NCI-H460 (cell line): ENCODE measurements around the gene IGSF22. TPM values are rescaled to one million over a fixed set of nuclear protein-coding genes. Genes with fewer than 3 reads are reported as not detected.

Experiments used
- DNase-seq: peaks from one replicate; pipeline ENCODE4 v3.0.0-alpha.2; 2016; ENCODE audit warnings: low read depth; ENCODE audit errors: extremely low read depth
- polyA plus RNA-seq: library from polyadenylated mRNA; depleted of rRNA; stranded (reverse); fragments of >200 nt; gene quantifications from 2 replicates; pipeline ENCODE4 v1.2.3, GENCODE V29; 2014; cell fraction: nucleus; rRNA removed
- total RNA-seq: library from RNA; depleted of rRNA; stranded (reverse); fragments of >200 nt; shearing (Covaris generic); gene quantifications from 2 replicates; pipeline ENCODE4 v1.2.3, GENCODE V29; 2014; rRNA removed

The IGSF22 gene
- not detected in 2 replicates for total RNA-seq
- polyA plus RNA-seq = not detected in 2 replicates

GRCh38 chr11:18726040-18726439 is at the start of gene IGSF22:
TSS of gene IGSF22 (minus strand) at chr11:18726188. CDS start at chr11:18724236, 1,952 bp downstream.
- DNase-seq = no peak

- DNase-seq = no peak
Measured at GRCh38 chr11:18774801-18775200, 48.8 kb upstream of the IGSF22 start.

GRCh38 chr11:18773681-18774080 is 47.7 kb upstream of the IGSF22 start:
- no peak for DNase-seq

GRCh38 chr11:18773104-18773503 is 47.1 kb upstream of the IGSF22 start:
- DNase-seq = no peak

GRCh38 chr11:18772211-18772610 is 46.2 kb upstream of the IGSF22 start:
- no peak for DNase-seq

- DNase-seq = no peak
Measured at GRCh38 chr11:18771266-18772035, 45.5 kb upstream of the IGSF22 start.

GRCh38 chr11:18770479-18771125 is 44.6 kb upstream of the IGSF22 start:
- DNase-seq = no peak

GRCh38 chr11:18769802-18770456 is 43.9 kb upstream of the IGSF22 start:
- DNase-seq = no peak

GRCh38 chr11:18768978-18769377 is 43.0 kb upstream of the IGSF22 start:
- no peak for DNase-seq

- no peak for DNase-seq
Measured at GRCh38 chr11:18768472-18768901, 42.5 kb upstream of the IGSF22 start.

- no peak for DNase-seq
Measured at GRCh38 chr11:18766015-18766414, 40.0 kb upstream of the IGSF22 start.

- no peak for DNase-seq
Measured at GRCh38 chr11:18765554-18765953, 39.6 kb upstream of the IGSF22 start.

GRCh38 chr11:18761741-18762140 is 35.8 kb upstream of the IGSF22 start:
- DNase-seq = no peak

- no peak for DNase-seq
Measured at GRCh38 chr11:18761144-18761543, 35.2 kb upstream of the IGSF22 start.

- no peak for DNase-seq
Measured at GRCh38 chr11:18757811-18758210, 31.8 kb upstream of the IGSF22 start.

- no peak for DNase-seq
Measured at GRCh38 chr11:18756889-18757288, 30.9 kb upstream of the IGSF22 start.

GRCh38 chr11:18754308-18754707 is 28.3 kb upstream of the IGSF22 start:
- no peak for DNase-seq

GRCh38 chr11:18752502-18752901 is 26.5 kb upstream of the IGSF22 start:
- DNase-seq = no peak

- DNase-seq = no peak
Measured at GRCh38 chr11:18750944-18751343, 25.0 kb upstream of the IGSF22 start.

GRCh38 chr11:18749681-18750319 is 23.8 kb upstream of the IGSF22 start:
- DNase-seq = no peak

GRCh38 chr11:18748766-18749365 is 22.9 kb upstream of the IGSF22 start:
- DNase-seq = no peak
